Body of pancreas (tissue), 4 donors: ENCODE data around the gene ABI2. TPM values are rescaled to one million over a fixed set of nuclear protein-coding genes. Genes with fewer than 3 reads are reported as not detected.
A peak's percentile ranks its signal among the peaks of the same experiment; 100 is the strongest.

Source experiments
- ATAC-seq: fragments of 150-250 bp; one replicate; pipeline ENCODE4 v1.9.1; 2016
- DNase-seq, 4 donors: peaks; one replicate each; pipeline ENCODE4 v3.0.0-alpha.2; 2019
- H3K27ac ChIP-seq, 4 donors: fragments of 200-600 bp; sonication (generic); 1 replicate in 3 of 4; 2 replicates in 1 of 4; pipeline versions ENCODE4 v1.5.1 to v1.6.1; 2016 to 2019; ENCODE audit warnings: mild to moderate bottlenecking in 1 of 4, mixed read lengths in 1 of 4, moderate library complexity in 1 of 4
- H3K27me3 ChIP-seq, 2 donors: fragments of 200-600 bp; sonication (generic); one replicate each; pipeline ENCODE4 v1.6.0; 2016; ENCODE audit warnings: mild to moderate bottlenecking in 1 of 2
- H3K36me3 ChIP-seq, 2 donors: fragments of 200-600 bp; sonication (generic); replicated peaks in 1 of 2; 2 replicates each; pipeline ENCODE4 v1.5.1; 2016; ENCODE audit warnings: low read depth in 2 of 2; ENCODE audit not compliant: insufficient read depth in 1 of 2
- H3K4me1 ChIP-seq: fragments of 200-600 bp; sonication (generic); one replicate; pipeline ENCODE4 v1.6.0; 2016
- H3K4me3 ChIP-seq, 2 donors: fragments of 200-600 bp; sonication (generic); 1 replicate in 1 of 2; 2 replicates in 1 of 2; pipeline ENCODE4 v1.5.1; 2016 to 2019
- H3K9me3 ChIP-seq, 3 donors: fragments of 200-600 bp; sonication (generic); 1 replicate in 2 of 3; 2 replicates in 1 of 3; pipeline ENCODE4 v1.5.1; 2016
- POLR2A ChIP-seq, 3 donors: fragments of 450-650 bp; IDR thresholded peaks; one replicate each; pipeline ENCODE4 v1.6.1; 2016; ENCODE audit warnings: antibody characterized with exemption in 3 of 3, mild to moderate bottlenecking in 2 of 3
- WGBS, 2 donors: methylation state at CpG; one replicate each; pipeline ENCODE4 v1.1.5; 2017; 5-methylcytosine and 5-hydroxymethylcytosine counted together
- intact Hi-C: fragments of 100-400 bp; cut with DNase I; formaldehyde crosslinking; loops from one replicate; pipeline ENCODE4 v1.15.1; 2023
- total RNA-seq, 2 donors: library from RNA; depleted of rRNA; stranded (reverse); fragments of >200 nt; gene quantifications; one replicate each; pipeline ENCODE4 v1.1.0, GENCODE V29; 2016
- TF ChIP-seq, protein P1 (sequence below), 7 experiments: fragments of 450-650 bp in 4 of 7; fragments of 200-600 bp in 3 of 7; sonication (generic) in 3 of 7; IDR thresholded peaks; one replicate each; pipeline ENCODE4 v1.5.1; 2016 to 2019; ENCODE audit warnings: antibody characterized with exemption in 7 of 7

ABI2 gene
- total RNA-seq, 2 donors from 2014 or later: 4.3 to 22.1 TPM

DNA sequence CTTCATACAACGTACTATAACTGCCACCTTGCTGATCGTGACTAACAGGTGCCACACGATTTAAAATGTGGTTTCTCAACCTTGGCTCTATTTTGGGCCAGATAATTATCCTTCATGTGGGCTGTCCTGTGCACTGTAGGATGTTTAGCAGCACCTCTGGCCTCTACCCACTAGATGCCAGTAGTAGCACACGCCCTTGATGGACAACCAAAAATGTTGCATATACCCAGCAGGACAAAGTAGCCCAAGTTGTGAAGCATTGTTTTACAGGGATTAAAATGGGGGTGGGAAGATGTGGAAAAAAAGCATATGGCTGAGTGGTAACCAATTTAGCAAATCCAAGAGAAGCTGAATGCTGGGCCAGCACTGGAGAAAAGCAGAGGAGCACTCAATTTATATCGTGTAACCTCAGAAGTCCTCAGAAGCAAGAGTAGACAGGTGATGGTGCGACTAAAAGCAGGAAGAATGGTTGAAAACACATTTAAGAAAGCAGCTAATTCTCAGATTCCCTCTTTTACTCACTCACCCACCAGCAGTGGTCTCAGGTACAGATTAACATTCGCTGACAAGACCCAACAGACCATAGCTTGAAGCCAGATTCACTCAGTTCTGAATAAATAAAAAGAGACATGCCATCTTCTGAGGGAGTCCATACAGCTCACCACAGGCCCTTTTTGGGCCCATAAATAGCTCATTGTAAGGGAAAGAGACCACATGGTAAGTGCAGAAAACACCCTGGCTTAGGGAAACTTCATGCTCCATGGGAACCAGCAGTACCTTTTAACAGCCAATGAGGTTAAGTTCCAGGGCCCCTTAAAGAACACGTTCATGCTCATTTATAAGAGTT, 156.3 kb downstream of the ABI2 start:
- Histone ChIP-seq H3K36me3 (no peaks in the 10 kb centered on the region), H3K4me3 (no peak overlapping the region), H3K27me3 (no peaks in the 10 kb centered on the region), H3K9me3 (no peaks in the 10 kb centered on the region), H3K27ac (no peak overlapping the region), H3K4me1 (no peaks in the 10 kb centered on the region)
- TF ChIP-seq POLR2A (IDR thresholded peaks at IDR 0.05): no peak
- TF ChIP-seq, protein P1, sequence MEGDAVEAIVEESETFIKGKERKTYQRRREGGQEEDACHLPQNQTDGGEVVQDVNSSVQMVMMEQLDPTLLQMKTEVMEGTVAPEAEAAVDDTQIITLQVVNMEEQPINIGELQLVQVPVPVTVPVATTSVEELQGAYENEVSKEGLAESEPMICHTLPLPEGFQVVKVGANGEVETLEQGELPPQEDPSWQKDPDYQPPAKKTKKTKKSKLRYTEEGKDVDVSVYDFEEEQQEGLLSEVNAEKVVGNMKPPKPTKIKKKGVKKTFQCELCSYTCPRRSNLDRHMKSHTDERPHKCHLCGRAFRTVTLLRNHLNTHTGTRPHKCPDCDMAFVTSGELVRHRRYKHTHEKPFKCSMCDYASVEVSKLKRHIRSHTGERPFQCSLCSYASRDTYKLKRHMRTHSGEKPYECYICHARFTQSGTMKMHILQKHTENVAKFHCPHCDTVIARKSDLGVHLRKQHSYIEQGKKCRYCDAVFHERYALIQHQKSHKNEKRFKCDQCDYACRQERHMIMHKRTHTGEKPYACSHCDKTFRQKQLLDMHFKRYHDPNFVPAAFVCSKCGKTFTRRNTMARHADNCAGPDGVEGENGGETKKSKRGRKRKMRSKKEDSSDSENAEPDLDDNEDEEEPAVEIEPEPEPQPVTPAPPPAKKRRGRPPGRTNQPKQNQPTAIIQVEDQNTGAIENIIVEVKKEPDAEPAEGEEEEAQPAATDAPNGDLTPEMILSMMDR (IDR thresholded peaks at IDR 0.05): peak; percentile 33 to 88 (median 75)
- intact Hi-C loops: loop anchor here (10.0 kb wide), 2 partner anchors 170 to 330 kb away; no protein-coding TSS in a partner anchor
- WGBS, 2 donors: 63 to 65% methylated on average over 8 of the region's 8 CpGs
- DNase-seq (peak; percentile 39 to 60 (median 40)), ATAC-seq (peak; percentile 64)

DNA sequence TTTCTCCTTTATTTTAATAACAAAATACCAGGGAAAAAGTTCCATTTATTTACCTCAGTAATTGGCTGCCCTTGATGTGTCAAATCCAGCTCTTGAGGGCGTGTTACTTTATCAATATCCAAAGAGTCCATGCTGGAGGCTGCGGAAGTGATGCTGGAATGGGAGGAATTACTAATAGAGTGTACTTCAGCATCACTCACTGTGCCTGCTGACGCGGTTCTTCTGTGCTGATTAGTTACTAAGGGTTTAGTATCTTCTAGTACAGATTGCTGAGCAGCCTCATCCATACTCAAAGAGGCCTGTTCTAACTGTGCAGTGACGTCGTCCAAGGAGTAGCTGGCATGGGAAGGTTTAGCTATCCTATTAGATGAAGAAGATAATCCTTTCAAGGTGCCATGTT, 161.3 kb downstream of the ABI2 start:
- TF ChIP-seq, protein P1 (IDR thresholded peaks at IDR 0.05): no peak
- TF ChIP-seq POLR2A (IDR thresholded peaks at IDR 0.05): no peak
- H3K27me3 ChIP-seq: no peaks in the 10 kb centered on the region
- no peak overlapping the region for H3K4me3 ChIP-seq
- no peaks in the 10 kb centered on the region for H3K4me1 ChIP-seq
- H3K27ac ChIP-seq: no peak overlapping the region
- DNase-seq: no peak
- no peaks in the 10 kb centered on the region for H3K36me3 ChIP-seq
- WGBS, 2 donors: 85 to 90% methylated on average over 6 of the region's 6 CpGs
- no peaks in the 10 kb centered on the region for H3K9me3 ChIP-seq
- intact Hi-C loops: loop anchor here (10.0 kb wide), 2 partner anchors 165 to 325 kb away; no protein-coding TSS in a partner anchor
- no peak for ATAC-seq

DNA sequence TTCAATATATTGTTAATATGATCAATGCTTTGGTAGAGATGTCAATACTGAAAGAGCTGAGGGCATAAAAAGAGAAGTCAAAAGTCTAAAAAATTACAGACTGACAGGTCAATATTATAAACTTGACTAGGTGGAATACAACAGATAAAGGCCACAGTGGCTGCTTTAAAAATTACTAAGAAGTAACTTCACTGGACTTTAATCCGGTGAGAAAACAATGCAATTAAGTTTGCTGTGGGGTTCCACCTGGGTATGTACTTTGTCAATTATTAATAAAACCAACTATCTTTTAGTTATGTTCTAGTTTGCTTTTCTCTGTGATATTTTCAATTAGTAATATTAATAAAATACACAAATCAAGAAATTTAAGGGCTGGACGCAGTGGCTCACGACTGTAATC, 162.2 kb downstream of the ABI2 start:
- H3K9me3 ChIP-seq: no peaks in the 10 kb centered on the region

DNA sequence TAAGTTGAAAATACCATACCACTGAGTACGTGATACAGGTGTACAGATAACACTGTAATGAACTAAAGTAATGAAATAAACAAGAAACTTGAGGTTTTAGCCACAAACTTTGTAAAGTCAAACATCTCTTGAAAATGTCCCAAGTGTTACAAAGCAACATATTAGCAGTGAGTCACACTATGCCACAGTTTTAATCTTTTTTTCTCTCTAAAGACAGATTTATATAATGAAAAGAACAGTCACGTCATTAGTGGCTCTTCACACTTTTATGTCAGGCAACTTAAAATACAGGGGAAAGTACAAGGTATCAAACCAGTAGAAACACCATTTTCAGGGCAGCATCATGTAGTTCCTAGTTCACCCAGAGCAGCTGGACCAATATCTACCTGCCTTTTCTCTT, 164.8 kb downstream of the ABI2 start:
- intact Hi-C loops: no loop called here

More for the DNA sequence above, 162.2 kb downstream of the ABI2 start:
- Histone ChIP-seq H3K27ac (no peak overlapping the region), H3K27me3 (no peaks in the 10 kb centered on the region), H3K4me3 (no peak overlapping the region), H3K4me1 (no peaks in the 10 kb centered on the region), H3K36me3 (no peaks in the 10 kb centered on the region)
- ATAC-seq (no peak), DNase-seq (no peak)
- TF ChIP-seq POLR2A (IDR thresholded peaks at IDR 0.05): no peak
- TF ChIP-seq, protein P1 (IDR thresholded peaks at IDR 0.05): no peak
- 29 to 31% methylated on average over 3 of the region's 3 CpGs for WGBS, 2 donors
- intact Hi-C loops: no loop called here

More for the DNA sequence above, 164.8 kb downstream of the ABI2 start:
- no peak overlapping the region for H3K4me3 ChIP-seq
- no peak overlapping the region for H3K27ac ChIP-seq
- H3K27me3 ChIP-seq: no peaks in the 10 kb centered on the region
- ATAC-seq (no peak), DNase-seq (no peak)
- 82 to 89% methylated on average over 2 of the region's 2 CpGs for WGBS, 2 donors
- peaks cover 3% of the 10 kb centered on the region for H3K4me1 ChIP-seq
- H3K36me3 ChIP-seq: no peaks in the 10 kb centered on the region
- TF ChIP-seq, protein P1 (IDR thresholded peaks at IDR 0.05): no peak
- no peak for TF ChIP-seq POLR2A (IDR thresholded peaks at IDR 0.05)
- H3K9me3 ChIP-seq: no peaks in the 10 kb centered on the region

Other genes with a start within 250 kb of the ABI2 start
- 10 to 100 TPM; 18.9 to 21.4 TPM for gene CYP20A1, start 89.4 kb upstream of the ABI2 start, total RNA-seq
- 10 to 100 TPM; 11.9 TPM for gene RAPH1, start 206.9 kb downstream of the ABI2 start, total RNA-seq